ENCODE measurements around the gene SPATA2. TPM values are rescaled to one million over a fixed set of nuclear protein-coding genes. Genes with fewer than 3 reads are reported as not detected.
"Not testable (repeated sequence)": the region's sequence is repeated elsewhere in the genome, so short reads cannot be mapped to it uniquely, and the experiment has no call there.

The SPATA2 gene
- total RNA-seq (2021; ENCODE audit: unreplicated experiment): 8.3 TPM
- polyA plus RNA-seq (2012; ENCODE audit: insufficient read length): 8.6 TPM
- percentile 70 among the genes with signal in this experiment for Bru-seq, nascent RNA
- percentile 69 among the genes with signal in this experiment for BruChase-seq, experiment 1, labeled RNA remaining after a 2-hour chase
- percentile 56 among the genes with signal in this experiment for BruChase-seq, experiment 2, labeled RNA remaining after a 6-hour chase
- long read RNA-seq, full-length matches to known transcripts: 10 of 22 reads
- long read RNA-seq, partial matches to known transcripts: 12 of 22 reads
- long read RNA-seq, other reads (novel, unspliced or antisense): 0 of 22 reads

GRCh38 chr20:49915380-49916145 lies at the start of gene SPATA2:
SPATA2 (minus strand) TSS chr20:49915529; CDS start chr20:49908490, 7,039 bp downstream.
- Histone ChIP-seq H3K4me1 (ENCODE audit: control insufficient read depth, insufficient read depth, low read length) (peaks cover 15% of the 10 kb centered on the region), H3K27ac (ENCODE audit: low read length) (peak within 1 kb of the TSS; percentile 95), H3K27me3 (ENCODE audit: control insufficient read depth, insufficient read depth, low read length) (no peaks in the 10 kb centered on the region), H3K36me3 (ENCODE audit: control insufficient read depth, insufficient read depth, low read length) (peaks cover 3% of the 10 kb centered on the region; the same call in 1 of the 2 replicates), H3K9me3 (ENCODE audit: control insufficient read depth, insufficient read depth, low read depth, low read length) (no peaks in the 10 kb centered on the region), H3K4me3 (ENCODE audit: low read depth in 2 of 2, low read length in 2 of 2) (peak within 1 kb of the TSS; percentile 76 to 89)
- POLR2A ChIA-PET: no interaction called here
- TSS peak; percentile 94 for BruUV-seq (replicated peaks)
- CTCF ChIA-PET: interaction anchor here (0.9 kb wide), 1 partner anchor 156 kb away, joined by 3 read pairs; no protein-coding TSS in a partner anchor
- DNase-seq (ENCODE audit: low read depth, low spot score): peak; percentile 81
- in situ Hi-C loops (cut with HindIII; ENCODE audit: low pct_unique_long_range_greater_than_20kb, low sequenced_read_pairs): no loop called here
- 0 out of 2 replicates have a peak, but pooled peaks have one; percentile 40 for TF ChIP-seq SIN3A (IDR thresholded peaks at IDR 0.05; ENCODE audit: borderline replicate concordance, insufficient read depth, low read depth, low read length)
- no peak for TF ChIP-seq CTCF (IDR thresholded peaks at IDR 0.05)
- TF ChIP-seq POLR2AphosphoS5 (IDR thresholded peaks at IDR 0.05; ENCODE audit: low read depth, low read length): peak; percentile 50
- TF ChIP-seq TCF7L2 (IDR thresholded peaks at IDR 0.05; ENCODE audit: low read depth, low read length): peak; percentile 18; the same call in 1 of the 2 replicates
- intact Hi-C loops (cut with micrococcal nuclease; ENCODE audit: unreplicated experiment): no loop called here
- peak; percentile 95 for ATAC-seq

- H3K27me3 ChIP-seq (ENCODE audit: control insufficient read depth, insufficient read depth, low read length): no peaks in the 10 kb centered on the region
- H3K4me1 ChIP-seq (ENCODE audit: control insufficient read depth, insufficient read depth, low read length): no peaks in the 10 kb centered on the region
- ChIA-PET POLR2A (no interaction called here), CTCF (interaction anchor here (0.6 kb wide), 1 partner anchor 14 kb away, joined by 11 read pairs; no protein-coding TSS in a partner anchor)
- no peak overlapping the region for H3K27ac ChIP-seq (ENCODE audit: low read length)
- no peak for ATAC-seq
- in situ Hi-C loops (cut with HindIII; ENCODE audit: low pct_unique_long_range_greater_than_20kb, low sequenced_read_pairs): no loop called here
- DNase-seq (ENCODE audit: low read depth, low spot score): no peak
- H3K4me3 ChIP-seq (ENCODE audit: low read depth in 2 of 2, low read length in 2 of 2): no peak overlapping the region
- TF ChIP-seq POLR2AphosphoS5 (IDR thresholded peaks at IDR 0.05; ENCODE audit: low read depth, low read length) (no peak), TCF7L2 (IDR thresholded peaks at IDR 0.05; ENCODE audit: low read depth, low read length) (no peak), CTCF (IDR thresholded peaks at IDR 0.05) (no peak)
- H3K36me3 ChIP-seq (ENCODE audit: control insufficient read depth, insufficient read depth, low read length): no peaks in the 10 kb centered on the region
- H3K9me3 ChIP-seq (ENCODE audit: control insufficient read depth, insufficient read depth, low read depth, low read length): no peaks in the 10 kb centered on the region
- no TSS peak for BruUV-seq (replicated peaks)
- intact Hi-C loops (cut with micrococcal nuclease; ENCODE audit: unreplicated experiment): no loop called here
Observed at GRCh38 chr20:49961413-49961812, 46.1 kb upstream of the SPATA2 start.

GRCh38 chr20:49957089-49957938 lies 42.0 kb upstream of the SPATA2 start:
- BruUV-seq (replicated peaks); H3K4me3 ChIP-seq (ENCODE audit: low read depth in 2 of 2, low read length in 2 of 2); POLR2A ChIA-PET; DNase-seq (ENCODE audit: low read depth, low spot score); H3K4me1 ChIP-seq (ENCODE audit: control insufficient read depth, insufficient read depth, low read length); H3K27ac ChIP-seq (ENCODE audit: low read length); H3K9me3 ChIP-seq (ENCODE audit: control insufficient read depth, insufficient read depth, low read depth, low read length); in situ Hi-C loops (cut with HindIII; ENCODE audit: low pct_unique_long_range_greater_than_20kb, low sequenced_read_pairs); H3K27me3 ChIP-seq (ENCODE audit: control insufficient read depth, insufficient read depth, low read length); intact Hi-C loops (cut with micrococcal nuclease; ENCODE audit: unreplicated experiment); ATAC-seq: not testable (repeated sequence)
- CTCF ChIA-PET: interaction anchor here (0.6 to 1.0 kb wide), 3 partner anchors 9 to 111 kb away, joined by 3 to 4 read pairs (median 4); no protein-coding TSS in a partner anchor
- H3K36me3 ChIP-seq (ENCODE audit: control insufficient read depth, insufficient read depth, low read length): peaks cover 10% of the 10 kb centered on the region

Measured in Panc1 (cell line).